GM21723 (cell line): Measurements from ENCODE around the gene TRAM1L1.

Experiments
- ATAC-seq: cut with Tn5 transposase; IDR thresholded peaks from one replicate; pipeline ENCODE4 v1.9.1; 2021; ENCODE audit warnings: mild to moderate bottlenecking, moderate library complexity; ENCODE audit not compliant: unreplicated experiment

Gene TRAM1L1

GRCh38 chr4:117084866-117085701 lies at the start of gene TRAM1L1:
Gene TRAM1L1 (minus strand): TSS chr4:117085576. CDS start chr4:117085393, 183 bp downstream.
- no peak for ATAC-seq

GRCh38 chr4:117134386-117134785 lies 49.0 kb upstream of the TRAM1L1 start:
- peak; percentile 75 for ATAC-seq

GRCh38 chr4:117096886-117097285 lies 11.5 kb upstream of the TRAM1L1 start:
- ATAC-seq: no peak

GRCh38 chr4:117096462-117096861 lies 11.1 kb upstream of the TRAM1L1 start:
- ATAC-seq: no peak

- no peak for ATAC-seq
These were observed 8.2 kb upstream of the TRAM1L1 start for GRCh38 chr4:117093571-117093970.

GRCh38 chr4:117077760-117078159 lies 7.6 kb downstream of the TRAM1L1 start:
- no peak for ATAC-seq

GRCh38 chr4:117068120-117068519 lies 17.3 kb downstream of the TRAM1L1 start:
- no peak for ATAC-seq

- no peak for ATAC-seq
These were observed 21.2 kb downstream of the TRAM1L1 start for GRCh38 chr4:117063961-117064696.

GRCh38 chr4:117042962-117043361 lies 42.4 kb downstream of the TRAM1L1 start:
- no peak for ATAC-seq
